ENCODE results near the gene AGPAT4. TPM values are rescaled to one million over a fixed set of nuclear protein-coding genes. Genes with fewer than 3 reads are reported as not detected.

AGPAT4 gene
- total RNA-seq, 1 experiment from 2014 or later = 9.2 TPM

GRCh38 chr6:161245363-161245762 is 28.5 kb downstream of the AGPAT4 start:
- CTCF ChIA-PET = no interaction called here
- no peaks in the 10 kb centered on the region for H3K36me3 Mint-ChIP-seq (ENCODE audit: insufficient read depth, unreplicated experiment)
- no peaks in the 10 kb centered on the region for H3K9me3 Mint-ChIP-seq (ENCODE audit: unreplicated experiment)
- Histone ChIP-seq H3K36me3 (ENCODE audit: control insufficient read depth, insufficient read depth, low read length) (no peaks in the 10 kb centered on the region), H3K27me3 (replicated peaks; ENCODE audit: control insufficient read depth, insufficient read depth, low read length) (no peaks in the 10 kb centered on the region), H3K4me1 (no peaks in the 10 kb centered on the region), H3K4me3 (ENCODE audit: low read depth, low read length) (no peak overlapping the region), H3K9me3 (no peaks in the 10 kb centered on the region)
- no peak for TF ChIP-seq CTCF (IDR thresholded peaks at IDR 0.05; ENCODE audit: insufficient read depth in 1 of 2, low read depth in 1 of 2, low read length in 1 of 2, severe bottlenecking in 1 of 2, unreplicated experiment in 1 of 2)
- POLR2A ChIA-PET = no interaction called here
- no peaks in the 10 kb centered on the region for H3K4me1 Mint-ChIP-seq (ENCODE audit: low read depth, unreplicated experiment)
- no peak overlapping the region for H3K27ac Mint-ChIP-seq (ENCODE audit: unreplicated experiment)
- no TSS peak for BruUV-seq (replicated peaks)
- no peak for DNase-seq
- intact Hi-C loops (cut with micrococcal nuclease; ENCODE audit: unreplicated experiment) = no loop called here
- no peak overlapping the region for H3K4me3 Mint-ChIP-seq (ENCODE audit: unreplicated experiment)
- H3K27me3 Mint-ChIP-seq (ENCODE audit: insufficient read depth, unreplicated experiment) = no peaks in the 10 kb centered on the region

- H3K4me3 ChIP-seq (ENCODE audit: low read depth, low read length) = no peak overlapping the region
- DNase-seq = no peak
- H3K9me3 ChIP-seq = no peaks in the 10 kb centered on the region
- no peaks in the 10 kb centered on the region for H3K4me1 ChIP-seq
- CTCF ChIA-PET = no interaction called here
- Mint-ChIP-seq H3K27me3 (ENCODE audit: insufficient read depth, unreplicated experiment) (no peaks in the 10 kb centered on the region), H3K9me3 (ENCODE audit: unreplicated experiment) (no peaks in the 10 kb centered on the region), H3K4me1 (ENCODE audit: low read depth, unreplicated experiment) (no peaks in the 10 kb centered on the region), H3K27ac (ENCODE audit: unreplicated experiment) (no peak overlapping the region), H3K36me3 (ENCODE audit: insufficient read depth, unreplicated experiment) (no peaks in the 10 kb centered on the region), H3K4me3 (ENCODE audit: unreplicated experiment) (no peak overlapping the region)
- no peaks in the 10 kb centered on the region for H3K27me3 ChIP-seq (replicated peaks; ENCODE audit: control insufficient read depth, insufficient read depth, low read length)
- no TSS peak for BruUV-seq (replicated peaks)
- TF ChIP-seq CTCF (IDR thresholded peaks at IDR 0.05; ENCODE audit: insufficient read depth in 1 of 2, low read depth in 1 of 2, low read length in 1 of 2, severe bottlenecking in 1 of 2, unreplicated experiment in 1 of 2) = no peak
- POLR2A ChIA-PET = no interaction called here
- intact Hi-C loops (cut with micrococcal nuclease; ENCODE audit: unreplicated experiment) = no loop called here
- no peaks in the 10 kb centered on the region for H3K36me3 ChIP-seq (ENCODE audit: control insufficient read depth, insufficient read depth, low read length)
Observed at GRCh38 chr6:161244725-161245124, 29.1 kb downstream of the AGPAT4 start.

GRCh38 chr6:161242779-161243693 is 30.8 kb downstream of the AGPAT4 start:
- no peaks in the 10 kb centered on the region for H3K27me3 ChIP-seq (replicated peaks; ENCODE audit: control insufficient read depth, insufficient read depth, low read length)
- H3K27me3 Mint-ChIP-seq (ENCODE audit: insufficient read depth, unreplicated experiment) = no peaks in the 10 kb centered on the region
- H3K9me3 ChIP-seq = no peaks in the 10 kb centered on the region
- no peak for TF ChIP-seq CTCF (IDR thresholded peaks at IDR 0.05; ENCODE audit: insufficient read depth in 1 of 2, low read depth in 1 of 2, low read length in 1 of 2, severe bottlenecking in 1 of 2, unreplicated experiment in 1 of 2)
- H3K27ac Mint-ChIP-seq (ENCODE audit: unreplicated experiment) = no peak overlapping the region
- no peak overlapping the region for H3K4me3 Mint-ChIP-seq (ENCODE audit: unreplicated experiment)
- H3K4me1 ChIP-seq = no peaks in the 10 kb centered on the region
- no peak for DNase-seq
- no peaks in the 10 kb centered on the region for H3K9me3 Mint-ChIP-seq (ENCODE audit: unreplicated experiment)
- no peaks in the 10 kb centered on the region for H3K36me3 Mint-ChIP-seq (ENCODE audit: insufficient read depth, unreplicated experiment)
- POLR2A ChIA-PET = no interaction called here
- no peaks in the 10 kb centered on the region for H3K36me3 ChIP-seq (ENCODE audit: control insufficient read depth, insufficient read depth, low read length)
- CTCF ChIA-PET = no interaction called here
- BruUV-seq (replicated peaks) = no TSS peak
- H3K4me3 ChIP-seq (ENCODE audit: low read depth, low read length) = no peak overlapping the region
- no peaks in the 10 kb centered on the region for H3K4me1 Mint-ChIP-seq (ENCODE audit: low read depth, unreplicated experiment)
- intact Hi-C loops (cut with micrococcal nuclease; ENCODE audit: unreplicated experiment) = no loop called here
